Body of pancreas (tissue), 4 donors: ENCODE data around the gene FAM107B. TPM values are rescaled to one million over a fixed set of nuclear protein-coding genes. Genes with fewer than 3 reads are reported as not detected.

ENCODE experiments used
- ATAC-seq: fragments of 150-250 bp; one replicate; pipeline ENCODE4 v1.9.1; 2016
- DNase-seq, 4 donors: peaks; one replicate each; pipeline ENCODE4 v3.0.0-alpha.2; 2019
- H3K27ac ChIP-seq, 4 donors: fragments of 200-600 bp; sonication (generic); 1 replicate in 3 of 4; 2 replicates in 1 of 4; pipeline versions ENCODE4 v1.5.1 to v1.6.1; 2016 to 2019; ENCODE audit warnings: mild to moderate bottlenecking in 1 of 4, mixed read lengths in 1 of 4, moderate library complexity in 1 of 4
- H3K27me3 ChIP-seq, 2 donors: fragments of 200-600 bp; sonication (generic); one replicate each; pipeline ENCODE4 v1.6.0; 2016; ENCODE audit warnings: mild to moderate bottlenecking in 1 of 2
- H3K36me3 ChIP-seq, 2 donors: fragments of 200-600 bp; sonication (generic); replicated peaks in 1 of 2; 2 replicates each; pipeline ENCODE4 v1.5.1; 2016; ENCODE audit warnings: low read depth in 2 of 2; ENCODE audit not compliant: insufficient read depth in 1 of 2
- H3K4me1 ChIP-seq: fragments of 200-600 bp; sonication (generic); one replicate; pipeline ENCODE4 v1.6.0; 2016
- H3K4me3 ChIP-seq, 2 donors: fragments of 200-600 bp; sonication (generic); 1 replicate in 1 of 2; 2 replicates in 1 of 2; pipeline ENCODE4 v1.5.1; 2016 to 2019
- H3K9me3 ChIP-seq, 3 donors: fragments of 200-600 bp; sonication (generic); 1 replicate in 2 of 3; 2 replicates in 1 of 3; pipeline ENCODE4 v1.5.1; 2016
- CTCF ChIP-seq, 7 experiments: fragments of 450-650 bp in 4 of 7; fragments of 200-600 bp in 3 of 7; sonication (generic) in 3 of 7; IDR thresholded peaks; one replicate each; pipeline ENCODE4 v1.5.1; 2016 to 2019; ENCODE audit warnings: antibody characterized with exemption in 7 of 7
- POLR2A ChIP-seq, 3 donors: fragments of 450-650 bp; IDR thresholded peaks; one replicate each; pipeline ENCODE4 v1.6.1; 2016; ENCODE audit warnings: antibody characterized with exemption in 3 of 3, mild to moderate bottlenecking in 2 of 3
- WGBS, 2 donors: methylation state at CpG; one replicate each; pipeline ENCODE4 v1.1.5; 2017; 5-methylcytosine and 5-hydroxymethylcytosine counted together
- intact Hi-C: fragments of 100-400 bp; cut with DNase I; formaldehyde crosslinking; loops from one replicate; pipeline ENCODE4 v1.15.1; 2023
- total RNA-seq, 2 donors: library from RNA; depleted of rRNA; stranded (reverse); fragments of >200 nt; gene quantifications; one replicate each; pipeline ENCODE4 v1.1.0, GENCODE V29; 2016

Gene FAM107B
- total RNA-seq, 2 donors from 2014 or later, result 19.4 to 45.9 TPM

- Histone ChIP-seq H3K27ac (peak overlapping the region in 1 of 4 donors; percentile 44), H3K27me3 (no peaks in the 10 kb centered on the region), H3K4me3 (no peak overlapping the region), H3K36me3 (no peaks in the 10 kb centered on the region), H3K9me3 (no peaks in the 10 kb centered on the region), H3K4me1 (peaks cover 21% of the 10 kb centered on the region)
- TF ChIP-seq CTCF (IDR thresholded peaks at IDR 0.05) (no peak), POLR2A (IDR thresholded peaks at IDR 0.05) (no peak)
- DNase-seq (peak in 3 of 4 donors; percentile 23 to 39 (median 26)), ATAC-seq (no peak)
- 9 to 18% methylated on average over 6 of the region's 6 CpGs for WGBS, 2 donors
- intact Hi-C loops, result no loop called here
These were observed 91.4 kb downstream of the FAM107B start for GRCh38 chr10:14683256-14683655.

DNA sequence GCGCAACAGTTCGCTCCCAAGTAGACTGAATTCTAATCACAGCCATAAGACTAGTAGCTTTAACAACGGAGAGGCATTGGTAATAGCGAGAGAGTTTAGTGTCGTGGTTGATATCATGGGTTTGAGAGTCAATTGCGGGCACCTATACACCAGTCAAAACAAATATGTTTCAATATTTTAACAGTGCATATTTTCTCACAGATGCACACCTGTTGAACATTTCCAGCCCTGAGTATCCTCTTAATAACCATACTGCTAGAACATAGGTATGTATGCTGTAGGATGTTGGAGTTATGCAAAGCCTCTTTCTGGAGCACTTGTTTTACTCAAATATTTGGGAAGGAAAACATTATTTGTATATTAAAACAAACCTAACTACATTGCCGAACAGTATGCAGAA, 92.9 kb downstream of the FAM107B start:
- Histone ChIP-seq H3K4me3 (no peak overlapping the region), H3K36me3 (no peaks in the 10 kb centered on the region), H3K27ac (no peak overlapping the region), H3K27me3 (no peaks in the 10 kb centered on the region), H3K4me1 (peaks cover 11% of the 10 kb centered on the region), H3K9me3 (no peaks in the 10 kb centered on the region)
- WGBS, 2 donors, result 93 to 95% methylated on average over 7 of the region's 7 CpGs
- ATAC-seq (no peak), DNase-seq (no peak)
- intact Hi-C loops, result no loop called here
- no peak for TF ChIP-seq CTCF (IDR thresholded peaks at IDR 0.05)
- TF ChIP-seq POLR2A (IDR thresholded peaks at IDR 0.05), result no peak

DNA sequence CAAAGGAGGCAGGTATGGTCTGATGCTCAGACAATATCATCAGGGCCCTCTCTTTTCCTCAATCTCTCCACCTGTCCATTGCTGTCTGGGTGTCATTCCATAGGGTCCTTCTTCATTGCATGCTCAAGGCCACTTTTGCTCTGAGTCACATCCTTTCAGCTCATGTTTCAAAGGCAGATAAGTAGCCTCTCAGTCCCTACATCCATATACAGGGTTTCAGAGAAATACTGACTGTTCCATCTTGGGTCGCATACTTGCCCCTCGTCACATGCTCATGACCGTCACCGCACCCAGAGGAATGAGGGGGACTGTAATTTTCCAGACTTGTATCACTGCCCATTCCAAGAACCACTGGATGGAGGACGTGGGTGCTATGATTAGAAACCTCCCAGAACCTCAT, 93.4 kb downstream of the FAM107B start:
- no peaks in the 10 kb centered on the region for H3K36me3 ChIP-seq
- WGBS, 2 donors, result 89 to 97% methylated on average over 5 of the region's 5 CpGs
- TF ChIP-seq CTCF (IDR thresholded peaks at IDR 0.05), result no peak
- no peak for TF ChIP-seq POLR2A (IDR thresholded peaks at IDR 0.05)
- no peak overlapping the region for H3K4me3 ChIP-seq
- H3K27me3 ChIP-seq, result no peaks in the 10 kb centered on the region
- ATAC-seq (no peak), DNase-seq (no peak)
- intact Hi-C loops, result no loop called here
- no peak overlapping the region for H3K27ac ChIP-seq
- peaks cover 6% of the 10 kb centered on the region for H3K4me1 ChIP-seq
- H3K9me3 ChIP-seq, result no peaks in the 10 kb centered on the region

DNA sequence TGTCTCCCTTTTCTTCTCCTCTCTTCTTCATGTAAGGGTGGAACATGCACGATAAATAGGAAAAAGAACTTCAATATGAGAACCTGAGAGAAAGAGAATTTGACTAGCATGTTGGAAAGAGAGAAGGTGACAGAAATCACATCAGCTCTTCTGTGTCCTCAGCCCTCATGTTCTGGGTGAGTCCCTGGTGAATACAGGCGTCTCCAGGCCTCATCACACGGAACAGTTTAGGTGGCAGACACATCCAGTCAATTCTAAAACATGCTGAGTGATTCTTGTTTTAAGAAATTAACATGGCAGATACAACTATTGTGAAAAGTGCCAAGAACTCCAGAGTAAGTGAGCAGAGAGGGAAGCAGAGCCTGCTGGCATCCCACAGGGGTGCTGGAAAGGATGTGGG, 96.1 kb downstream of the FAM107B start:
- no peak overlapping the region for H3K4me3 ChIP-seq
- ATAC-seq, result no peak
- H3K36me3 ChIP-seq, result no peaks in the 10 kb centered on the region
- no peaks in the 10 kb centered on the region for H3K27me3 ChIP-seq
- DNase-seq, result no peak
- no peak for TF ChIP-seq POLR2A (IDR thresholded peaks at IDR 0.05)
- no peak for TF ChIP-seq CTCF (IDR thresholded peaks at IDR 0.05)
- no peaks in the 10 kb centered on the region for H3K9me3 ChIP-seq
- 90 to 91% methylated on average over 3 of the region's 3 CpGs for WGBS, 2 donors
- peaks cover 25% of the 10 kb centered on the region for H3K4me1 ChIP-seq
- H3K27ac ChIP-seq, result no peak overlapping the region
- intact Hi-C loops, result loop anchor here (10.0 kb wide), 1 partner anchor 64 kb away; no protein-coding TSS in a partner anchor

- ATAC-seq (no peak), DNase-seq (no peak)
- Histone ChIP-seq H3K4me3 (no peak overlapping the region), H3K27ac (no peak overlapping the region), H3K4me1 (peaks cover 26% of the 10 kb centered on the region), H3K36me3 (no peaks in the 10 kb centered on the region), H3K9me3 (no peaks in the 10 kb centered on the region), H3K27me3 (no peaks in the 10 kb centered on the region)
- intact Hi-C loops, result loop anchor here (10.0 kb wide), 1 partner anchor 62 kb away; no protein-coding TSS in a partner anchor
- WGBS, 2 donors, result 57 to 64% methylated on average over 3 of the region's 3 CpGs
- no peak for TF ChIP-seq POLR2A (IDR thresholded peaks at IDR 0.05)
These were observed 98.0 kb downstream of the FAM107B start for GRCh38 chr10:14676732-14677131.
